ENCODE measurements around the gene MYO9A.

MYO9A gene

DNA sequence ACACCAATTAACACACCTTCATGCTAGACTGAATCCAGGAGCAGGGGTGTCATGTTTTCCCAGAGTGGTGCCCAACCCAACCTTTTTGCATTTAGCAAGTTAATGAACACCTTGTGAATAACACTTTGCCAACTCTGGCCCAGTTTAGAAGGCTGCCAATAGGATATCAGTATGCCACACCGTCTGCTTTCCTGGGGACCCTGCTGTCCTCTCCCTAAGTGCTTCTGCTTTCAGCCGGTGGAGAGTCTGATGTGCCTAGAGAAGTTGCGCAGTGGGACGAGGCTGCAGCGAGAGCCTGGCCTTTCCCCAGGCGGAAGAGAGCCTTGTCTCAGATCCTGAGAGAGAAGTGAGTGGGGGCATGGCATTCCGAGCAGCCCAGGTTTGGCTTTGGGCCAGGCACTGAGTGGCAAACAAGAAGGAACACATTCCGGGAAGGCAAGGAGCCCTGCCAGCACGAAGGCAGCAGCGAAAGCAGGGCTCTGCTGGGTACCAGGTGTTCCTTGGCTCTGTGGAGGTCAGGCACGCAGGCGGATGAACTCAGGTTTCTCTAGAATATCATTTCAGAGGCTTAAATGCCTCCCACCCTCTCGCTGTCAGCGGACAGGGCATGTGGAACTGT, 37.2 kb upstream of the MYO9A start:
- H3K4me3 ChIP-seq (ENCODE audit: extremely low read depth, insufficient read depth, low read length, poor library complexity, severe bottlenecking), result no peak overlapping the region
- H3K9me3 ChIP-seq (ENCODE audit: control insufficient read depth, low read length), result no peaks in the 10 kb centered on the region
- H3K27ac ChIP-seq (ENCODE audit: low read depth, low read length, severe bottlenecking), result no peak overlapping the region
- H3K36me3 ChIP-seq (ENCODE audit: control insufficient read depth, insufficient read depth, low read length), result no peaks in the 10 kb centered on the region
- H3K4me1 ChIP-seq (ENCODE audit: control insufficient read depth, insufficient read depth, low read length, poor library complexity, severe bottlenecking), result peaks cover 6% of the 10 kb centered on the region
- 84 to 95% methylated on average over 12 to 13 of the region's 14 CpGs for WGBS, 2 experiments (ENCODE audit: insufficient coverage in 2 of 2)

DNA sequence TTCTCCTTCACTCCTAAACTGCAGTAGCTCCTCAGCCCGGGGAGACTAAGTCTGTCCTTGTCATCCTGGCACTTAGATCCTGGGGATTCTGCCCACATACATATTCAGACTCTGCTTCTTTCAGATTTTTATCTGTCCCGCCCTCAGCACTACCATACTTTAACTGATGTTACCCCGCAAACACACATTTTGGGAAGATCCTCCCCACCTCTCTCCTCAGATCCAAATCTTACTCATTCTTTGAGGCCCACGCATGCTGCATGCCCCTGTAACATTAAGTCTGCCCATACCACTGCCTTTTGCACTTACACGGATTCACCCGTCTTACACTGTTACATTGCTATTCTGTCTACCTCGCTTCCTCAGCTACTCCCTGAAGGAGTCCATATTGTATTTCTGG, 36.4 kb upstream of the MYO9A start:
- Histone ChIP-seq H3K27ac (ENCODE audit: low read depth, low read length, severe bottlenecking) (no peak overlapping the region), H3K4me3 (ENCODE audit: extremely low read depth, insufficient read depth, low read length, poor library complexity, severe bottlenecking) (no peak overlapping the region), H3K9me3 (ENCODE audit: control insufficient read depth, low read length) (no peaks in the 10 kb centered on the region), H3K4me1 (ENCODE audit: control insufficient read depth, insufficient read depth, low read length, poor library complexity, severe bottlenecking) (peaks cover 6% of the 10 kb centered on the region), H3K36me3 (ENCODE audit: control insufficient read depth, insufficient read depth, low read length) (no peaks in the 10 kb centered on the region)
- 89 to 92% methylated on average over 6 of the region's 7 CpGs for WGBS, 2 experiments (ENCODE audit: insufficient coverage in 2 of 2)

DNA sequence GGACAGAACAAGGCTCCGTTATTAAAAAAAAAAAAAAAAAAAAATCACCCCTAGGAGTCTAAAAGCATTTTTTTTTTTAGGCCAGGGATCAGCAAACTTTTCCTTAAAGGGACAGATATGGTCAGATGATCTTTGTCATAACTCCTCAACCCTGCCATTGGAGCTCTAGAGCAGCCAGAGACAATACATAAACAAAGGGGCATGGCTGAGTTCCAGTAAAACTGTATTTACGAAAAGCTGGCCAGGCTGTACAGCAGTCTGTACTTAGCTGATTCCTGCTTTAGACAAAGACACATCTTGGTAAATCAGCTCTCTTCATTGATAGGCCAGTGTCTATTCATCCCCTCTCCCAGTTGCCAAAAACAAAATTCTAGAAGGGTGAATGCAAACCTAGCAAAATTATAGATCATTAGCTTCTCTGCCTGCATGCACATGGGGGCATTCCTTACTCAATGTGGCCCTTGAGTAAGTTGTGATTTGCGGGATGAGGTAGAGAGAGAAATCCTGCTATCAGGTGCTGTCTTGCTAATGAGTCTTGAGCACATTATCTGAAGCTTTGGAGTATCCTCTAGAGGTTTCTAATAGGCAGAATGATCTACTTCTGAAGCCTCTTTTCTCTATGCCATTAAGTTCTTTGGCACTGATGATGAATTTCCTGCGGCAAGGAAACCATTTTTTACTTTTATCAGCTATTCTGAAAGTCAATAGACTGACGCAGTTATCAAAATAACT, 35.5 kb upstream of the MYO9A start:
- Histone ChIP-seq H3K27ac (ENCODE audit: low read depth, low read length, severe bottlenecking) (no peak overlapping the region), H3K4me1 (ENCODE audit: control insufficient read depth, insufficient read depth, low read length, poor library complexity, severe bottlenecking) (peaks cover 6% of the 10 kb centered on the region), H3K9me3 (ENCODE audit: control insufficient read depth, low read length) (no peaks in the 10 kb centered on the region), H3K36me3 (ENCODE audit: control insufficient read depth, insufficient read depth, low read length) (no peaks in the 10 kb centered on the region), H3K4me3 (ENCODE audit: extremely low read depth, insufficient read depth, low read length, poor library complexity, severe bottlenecking) (no peak overlapping the region)
- WGBS, 2 experiments (ENCODE audit: insufficient coverage in 2 of 2), result 93 to 96% methylated on average over 3 to 4 of the region's 5 CpGs

DNA sequence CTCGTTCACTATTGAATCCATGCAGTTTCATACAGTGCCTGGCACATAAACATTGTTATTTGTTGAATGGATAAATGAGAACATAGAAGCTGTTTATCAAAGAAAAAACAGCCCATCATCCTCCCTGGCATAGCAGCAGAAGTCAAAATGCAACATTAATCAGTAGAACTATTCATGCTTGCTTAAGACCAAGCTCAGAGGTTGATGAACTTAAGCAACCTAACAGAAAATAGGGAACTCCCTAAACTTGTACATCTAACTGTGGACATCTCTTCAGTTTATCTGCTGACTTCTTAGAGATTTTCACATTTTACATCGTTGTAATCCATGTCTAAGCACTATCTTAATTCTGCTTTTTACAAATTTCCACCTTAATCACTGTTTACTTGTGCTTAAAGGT, 29.5 kb upstream of the MYO9A start:
- Histone ChIP-seq H3K27ac (ENCODE audit: low read depth, low read length, severe bottlenecking) (no peak overlapping the region), H3K4me1 (ENCODE audit: control insufficient read depth, insufficient read depth, low read length, poor library complexity, severe bottlenecking) (no peaks in the 10 kb centered on the region), H3K36me3 (ENCODE audit: control insufficient read depth, insufficient read depth, low read length) (no peaks in the 10 kb centered on the region), H3K4me3 (ENCODE audit: extremely low read depth, insufficient read depth, low read length, poor library complexity, severe bottlenecking) (no peak overlapping the region), H3K9me3 (ENCODE audit: control insufficient read depth, low read length) (no peaks in the 10 kb centered on the region)
- WGBS, 2 experiments (ENCODE audit: insufficient coverage in 2 of 2), result 74 to 75% methylated on average over 1 to 2 of the region's 2 CpGs

DNA sequence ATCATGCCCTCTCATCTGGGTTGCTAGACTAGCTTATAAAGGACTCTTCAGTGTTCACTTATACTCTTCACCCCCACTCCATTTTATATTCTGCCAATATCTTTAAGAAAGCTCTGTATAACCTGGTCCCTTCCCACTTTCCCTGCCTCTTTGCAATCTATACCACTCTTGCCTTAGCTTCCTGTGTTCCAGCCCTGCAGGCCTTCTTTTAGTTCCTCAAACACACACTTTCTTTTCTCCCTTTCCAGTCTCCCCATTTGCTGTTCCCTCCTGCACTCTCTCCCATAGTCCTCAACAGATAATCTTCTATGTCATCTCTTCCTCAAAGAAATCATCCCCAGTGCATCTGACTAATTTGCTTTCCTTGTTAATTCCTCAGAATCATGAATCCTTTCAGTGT, 29.0 kb upstream of the MYO9A start:
- H3K27ac ChIP-seq (ENCODE audit: low read depth, low read length, severe bottlenecking), result no peak overlapping the region
- no peaks in the 10 kb centered on the region for H3K36me3 ChIP-seq (ENCODE audit: control insufficient read depth, insufficient read depth, low read length)
- no peak overlapping the region for H3K4me3 ChIP-seq (ENCODE audit: extremely low read depth, insufficient read depth, low read length, poor library complexity, severe bottlenecking)
- no peaks in the 10 kb centered on the region for H3K9me3 ChIP-seq (ENCODE audit: control insufficient read depth, low read length)
- H3K4me1 ChIP-seq (ENCODE audit: control insufficient read depth, insufficient read depth, low read length, poor library complexity, severe bottlenecking), result no peaks in the 10 kb centered on the region

DNA sequence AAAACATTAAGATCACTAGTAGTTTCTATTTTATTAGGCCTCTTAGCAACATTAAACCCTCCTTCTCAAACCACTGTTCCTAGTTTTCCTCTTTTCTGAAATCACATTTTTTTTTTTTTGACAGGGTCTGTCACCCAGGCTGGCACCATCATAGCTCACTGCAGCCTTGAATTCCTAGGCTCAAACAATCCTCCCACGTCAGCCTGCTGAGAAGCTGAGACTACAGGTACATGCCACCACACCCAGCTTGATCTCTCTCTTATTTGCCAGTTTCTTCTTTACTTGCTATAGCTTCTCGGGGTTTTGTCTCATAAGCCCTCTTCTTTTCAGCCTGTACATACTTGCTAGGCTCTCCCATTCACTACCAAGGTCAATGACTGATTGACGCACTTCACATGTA, 28.3 kb upstream of the MYO9A start:
- H3K4me3 ChIP-seq (ENCODE audit: extremely low read depth, insufficient read depth, low read length, poor library complexity, severe bottlenecking), result no peak overlapping the region
- 93 to 94% methylated on average over 2 to 3 of the region's 3 CpGs for WGBS, 2 experiments (ENCODE audit: insufficient coverage in 2 of 2)
- H3K36me3 ChIP-seq (ENCODE audit: control insufficient read depth, insufficient read depth, low read length), result no peaks in the 10 kb centered on the region
- no peaks in the 10 kb centered on the region for H3K9me3 ChIP-seq (ENCODE audit: control insufficient read depth, low read length)
- H3K4me1 ChIP-seq (ENCODE audit: control insufficient read depth, insufficient read depth, low read length, poor library complexity, severe bottlenecking), result peaks cover 3% of the 10 kb centered on the region
- H3K27ac ChIP-seq (ENCODE audit: low read depth, low read length, severe bottlenecking), result no peak overlapping the region

DNA sequence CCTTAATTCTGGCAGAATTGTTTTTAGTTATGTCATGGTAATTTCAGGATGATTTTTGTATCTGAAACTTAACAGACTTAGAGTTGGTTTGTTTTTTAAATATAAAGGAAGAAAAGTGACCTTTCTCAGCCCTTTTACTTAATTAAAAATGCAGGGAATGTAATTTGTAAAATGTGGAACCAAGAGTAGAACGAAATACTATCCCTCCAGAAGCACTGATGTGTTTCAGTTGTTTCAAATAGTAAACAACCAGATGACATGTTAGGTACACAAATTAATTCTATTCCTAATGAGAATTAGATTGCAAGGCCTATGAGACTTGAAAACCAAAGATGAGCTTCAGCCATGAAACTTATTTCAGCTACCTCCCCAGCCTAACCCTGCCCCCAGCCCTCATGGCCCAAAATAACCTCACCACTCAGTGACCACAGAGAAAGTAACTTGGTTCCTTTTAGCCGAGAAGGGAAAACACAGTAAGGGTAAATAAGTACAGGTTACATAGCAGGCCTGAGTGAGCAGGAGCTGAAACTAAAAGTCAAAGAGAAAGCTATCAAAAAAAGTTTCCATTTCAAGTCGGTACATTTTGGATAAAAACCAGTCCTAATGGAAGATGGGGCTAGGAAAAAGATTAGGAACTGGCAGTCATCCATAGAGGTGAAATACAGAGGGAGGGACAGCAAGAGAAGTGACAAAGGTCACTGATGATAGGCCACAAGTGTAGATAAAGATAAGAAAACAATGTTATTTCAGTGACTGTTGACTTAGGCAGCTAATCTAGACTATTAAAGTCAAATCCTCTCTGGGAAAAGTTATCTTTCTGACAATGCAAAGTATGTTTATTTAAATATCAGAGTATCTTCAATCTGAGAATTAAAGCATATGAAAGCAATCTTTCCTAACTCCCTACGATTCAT, 23.5 kb upstream of the MYO9A start:
- H3K4me3 ChIP-seq (ENCODE audit: extremely low read depth, insufficient read depth, low read length, poor library complexity, severe bottlenecking), result no peak overlapping the region
- H3K9me3 ChIP-seq (ENCODE audit: control insufficient read depth, low read length), result no peaks in the 10 kb centered on the region
- 88 to 92% methylated on average over 1 to 2 of the region's 4 CpGs for WGBS, 2 experiments (ENCODE audit: insufficient coverage in 2 of 2)
- H3K36me3 ChIP-seq (ENCODE audit: control insufficient read depth, insufficient read depth, low read length), result no peaks in the 10 kb centered on the region
- H3K27ac ChIP-seq (ENCODE audit: low read depth, low read length, severe bottlenecking), result no peak overlapping the region
- peaks cover 3% of the 10 kb centered on the region for H3K4me1 ChIP-seq (ENCODE audit: control insufficient read depth, insufficient read depth, low read length, poor library complexity, severe bottlenecking)

DNA sequence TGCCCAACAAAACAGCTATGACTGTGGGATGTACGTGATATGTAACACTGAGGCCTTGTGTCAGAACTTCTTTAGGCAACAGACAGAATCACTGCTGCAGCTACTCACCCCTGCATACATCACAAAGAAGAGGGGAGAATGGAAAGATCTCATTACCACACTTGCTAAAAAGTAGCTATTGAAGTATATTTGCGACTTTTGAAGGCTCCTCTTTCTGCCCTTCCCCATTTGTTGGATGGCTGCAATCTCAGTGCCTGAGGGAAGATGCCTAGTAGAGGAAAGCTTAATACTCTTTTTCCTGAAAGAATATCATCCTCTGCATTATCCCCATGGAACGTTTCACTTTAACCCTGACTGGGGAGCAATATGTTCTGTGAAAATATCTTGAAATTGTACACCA, 22.1 kb upstream of the MYO9A start:
- Histone ChIP-seq H3K4me1 (ENCODE audit: control insufficient read depth, insufficient read depth, low read length, poor library complexity, severe bottlenecking) (peaks cover 3% of the 10 kb centered on the region), H3K27ac (ENCODE audit: low read depth, low read length, severe bottlenecking) (no peak overlapping the region), H3K36me3 (ENCODE audit: control insufficient read depth, insufficient read depth, low read length) (no peaks in the 10 kb centered on the region), H3K9me3 (ENCODE audit: control insufficient read depth, low read length) (no peaks in the 10 kb centered on the region), H3K4me3 (ENCODE audit: extremely low read depth, insufficient read depth, low read length, poor library complexity, severe bottlenecking) (no peak overlapping the region)
- WGBS, 2 experiments (ENCODE audit: insufficient coverage in 2 of 2), result no CpG with 5 or more reads among the region's 3 CpGs

DNA sequence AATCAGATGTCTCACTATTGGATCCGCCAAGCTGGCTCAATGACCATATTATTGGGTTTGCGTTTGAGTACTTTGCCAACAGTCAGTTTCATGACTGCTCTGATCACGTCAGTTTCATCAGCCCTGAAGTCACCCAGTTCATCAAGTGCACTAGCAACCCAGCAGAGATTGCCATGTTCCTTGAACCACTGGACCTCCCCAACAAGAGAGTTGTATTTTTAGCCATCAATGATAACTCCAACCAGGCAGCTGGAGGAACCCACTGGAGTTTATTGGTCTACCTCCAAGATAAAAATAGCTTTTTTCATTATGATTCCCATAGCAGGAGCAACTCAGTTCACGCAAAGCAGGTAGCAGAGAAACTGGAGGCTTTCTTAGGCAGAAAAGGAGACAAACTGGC, 21.7 kb upstream of the MYO9A start:
- H3K36me3 ChIP-seq (ENCODE audit: control insufficient read depth, insufficient read depth, low read length), result no peaks in the 10 kb centered on the region
- H3K4me1 ChIP-seq (ENCODE audit: control insufficient read depth, insufficient read depth, low read length, poor library complexity, severe bottlenecking), result peaks cover 3% of the 10 kb centered on the region
- 96% methylated on average over 4 of the region's 4 CpGs for WGBS, 2 experiments (ENCODE audit: insufficient coverage in 2 of 2)
- H3K9me3 ChIP-seq (ENCODE audit: control insufficient read depth, low read length), result no peaks in the 10 kb centered on the region
- H3K4me3 ChIP-seq (ENCODE audit: extremely low read depth, insufficient read depth, low read length, poor library complexity, severe bottlenecking), result no peak overlapping the region
- no peak overlapping the region for H3K27ac ChIP-seq (ENCODE audit: low read depth, low read length, severe bottlenecking)

DNA sequence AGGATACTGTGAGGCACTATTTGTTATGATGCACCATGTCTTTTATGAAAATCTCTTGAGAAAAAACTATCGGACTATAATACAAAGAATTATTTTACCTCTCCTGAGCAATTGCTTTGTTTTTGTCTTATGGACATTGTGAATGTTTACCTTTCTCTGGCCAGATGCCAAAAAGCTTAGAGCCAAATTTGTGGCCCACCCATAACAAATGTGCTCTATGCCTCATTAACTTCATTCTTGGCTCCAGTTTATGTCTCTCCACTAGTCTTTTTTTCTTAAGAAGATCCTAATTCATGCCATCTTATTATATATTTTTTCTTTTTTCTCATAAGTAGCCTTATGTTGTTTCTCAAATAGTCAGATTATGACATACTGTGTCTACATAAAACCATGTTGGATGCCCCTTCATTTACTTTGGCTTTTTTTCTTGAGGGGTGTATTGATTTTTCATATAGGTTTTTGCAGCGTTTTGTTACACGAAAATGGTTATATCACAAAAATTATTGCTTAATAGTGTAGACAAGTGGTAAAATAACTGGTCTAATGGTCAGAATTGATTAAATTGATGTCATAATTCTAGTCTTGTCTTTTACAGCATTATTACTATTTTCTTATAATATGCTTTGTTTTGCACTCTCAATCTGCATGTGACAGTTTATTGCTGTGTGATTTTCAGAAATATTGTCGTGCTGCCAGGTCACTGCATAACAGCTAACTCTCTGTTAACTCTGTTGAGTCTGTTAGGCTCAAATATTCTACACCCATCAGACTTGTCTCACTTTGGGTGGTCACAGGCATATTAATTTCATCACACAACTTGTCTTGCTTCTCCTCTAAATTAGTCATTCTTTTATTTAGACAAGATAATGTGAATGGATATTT, 18.5 kb upstream of the MYO9A start:
- 100% methylated on average over 1 of the region's 4 CpGs; no CpG with 5 or more reads in 1 of the 2 experiments for WGBS, 2 experiments (ENCODE audit: insufficient coverage in 2 of 2)
- Histone ChIP-seq H3K9me3 (ENCODE audit: control insufficient read depth, low read length) (no peaks in the 10 kb centered on the region), H3K27ac (ENCODE audit: low read depth, low read length, severe bottlenecking) (no peak overlapping the region), H3K36me3 (ENCODE audit: control insufficient read depth, insufficient read depth, low read length) (no peaks in the 10 kb centered on the region), H3K4me3 (ENCODE audit: extremely low read depth, insufficient read depth, low read length, poor library complexity, severe bottlenecking) (no peak overlapping the region), H3K4me1 (ENCODE audit: control insufficient read depth, insufficient read depth, low read length, poor library complexity, severe bottlenecking) (peaks cover under 1% of the 10 kb centered on the region)

Data from mesodermal cell (in vitro differentiated cells).